Esophagus squamous epithelium (tissue), 5 donors: ENCODE results near the gene TIMM44. TPM values are rescaled to one million over a fixed set of nuclear protein-coding genes. Genes with fewer than 3 reads are reported as not detected.

Experiments used
- DNase-seq: peaks from one replicate; lab custom pipeline; 2025; lab: John Stamatoyannopoulos, UW
- H3K27ac ChIP-seq, 4 donors: fragments of 200-600 bp; sonication (generic); one replicate each; pipeline ENCODE4 v1.5.1; 2016 to 2019; ENCODE audit warnings: mild to moderate bottlenecking in 1 of 4
- H3K27me3 ChIP-seq, 4 donors: fragments of 200-600 bp; sonication (generic); 1 replicate in 3 of 4; 2 replicates in 1 of 4; pipeline versions ENCODE4 v1.5.1 to v1.6.0; 2017 to 2021; ENCODE audit warnings: antibody characterized with exemption in 1 of 4
- H3K36me3 ChIP-seq, 3 donors: fragments of 200-600 bp; sonication (generic); one replicate each; pipeline ENCODE4 v1.5.1; 2016 to 2019
- H3K4me1 ChIP-seq, 3 donors: fragments of 200-600 bp; sonication (generic); one replicate each; pipeline ENCODE4 v1.5.1; 2017 to 2019
- H3K4me3 ChIP-seq, 4 donors: fragments of 200-600 bp; sonication (generic); 1 replicate in 3 of 4; 2 replicates in 1 of 4; pipeline ENCODE4 v1.5.1; 2016 to 2019; ENCODE audit warnings: mild to moderate bottlenecking in 2 of 4, moderate library complexity in 1 of 4
- H3K9me3 ChIP-seq, 3 donors: fragments of 200-600 bp; sonication (generic); one replicate each; pipeline ENCODE4 v1.5.1; 2016 to 2019
- POLR2A ChIP-seq, 4 donors: fragments of 450-650 bp; IDR thresholded peaks; one replicate each; pipeline ENCODE4 v1.6.1; 2017; ENCODE audit warnings: antibody characterized with exemption in 4 of 4, mild to moderate bottlenecking in 4 of 4, moderate library complexity in 3 of 4
- WGBS, 2 donors: methylation state at CpG; one replicate each; pipeline ENCODE4 v1.1.5; 2018; 5-methylcytosine and 5-hydroxymethylcytosine counted together
- intact Hi-C: fragments of 100-400 bp; cut with DNase I; formaldehyde crosslinking; loops from one replicate; pipeline ENCODE4 v1.15.0; 2022
- total RNA-seq, 4 donors: library from RNA; depleted of rRNA; stranded (reverse); fragments of >200 nt; gene quantifications; one replicate each; pipeline ENCODE4 v1.1.0, GENCODE V29; 2016
- TF ChIP-seq, protein P1 (sequence below), 6 experiments: fragments of 450-650 bp in 4 of 6; fragments of 200-600 bp in 2 of 6; sonication (generic) in 2 of 6; IDR thresholded peaks; one replicate each; pipeline ENCODE4 v1.5.1; 2016 to 2019; ENCODE audit warnings: antibody characterized with exemption in 6 of 6, mild to moderate bottlenecking in 4 of 6, moderate library complexity in 4 of 6
- donor health status: DM: yes; HTN: yes; CAD: no.

Gene TIMM44
- total RNA-seq, 4 donors from 2014 or later = 36.4 to 52.6 (median 45.5) TPM

- Histone ChIP-seq H3K4me3 (no peak overlapping the region), H3K9me3 (no peaks in the 10 kb centered on the region), H3K27me3 (peaks cover 0 to 31% (median 0%) of the 10 kb centered on the region in 4 donors), H3K27ac (no peak overlapping the region), H3K36me3 (no peaks in the 10 kb centered on the region), H3K4me1 (peaks cover 7 to 12% (median 11%) of the 10 kb centered on the region in 3 donors)
- no peak for DNase-seq
- TF ChIP-seq POLR2A (IDR thresholded peaks at IDR 0.05) = no peak
- TF ChIP-seq, protein P1, sequence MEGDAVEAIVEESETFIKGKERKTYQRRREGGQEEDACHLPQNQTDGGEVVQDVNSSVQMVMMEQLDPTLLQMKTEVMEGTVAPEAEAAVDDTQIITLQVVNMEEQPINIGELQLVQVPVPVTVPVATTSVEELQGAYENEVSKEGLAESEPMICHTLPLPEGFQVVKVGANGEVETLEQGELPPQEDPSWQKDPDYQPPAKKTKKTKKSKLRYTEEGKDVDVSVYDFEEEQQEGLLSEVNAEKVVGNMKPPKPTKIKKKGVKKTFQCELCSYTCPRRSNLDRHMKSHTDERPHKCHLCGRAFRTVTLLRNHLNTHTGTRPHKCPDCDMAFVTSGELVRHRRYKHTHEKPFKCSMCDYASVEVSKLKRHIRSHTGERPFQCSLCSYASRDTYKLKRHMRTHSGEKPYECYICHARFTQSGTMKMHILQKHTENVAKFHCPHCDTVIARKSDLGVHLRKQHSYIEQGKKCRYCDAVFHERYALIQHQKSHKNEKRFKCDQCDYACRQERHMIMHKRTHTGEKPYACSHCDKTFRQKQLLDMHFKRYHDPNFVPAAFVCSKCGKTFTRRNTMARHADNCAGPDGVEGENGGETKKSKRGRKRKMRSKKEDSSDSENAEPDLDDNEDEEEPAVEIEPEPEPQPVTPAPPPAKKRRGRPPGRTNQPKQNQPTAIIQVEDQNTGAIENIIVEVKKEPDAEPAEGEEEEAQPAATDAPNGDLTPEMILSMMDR (IDR thresholded peaks at IDR 0.05) = no peak
- intact Hi-C loops = no loop called here
- 63 to 66% methylated on average over 2 of the region's 2 CpGs for WGBS, 2 donors
These were observed 59.5 kb downstream of the TIMM44 start for GRCh38 chr19:7883796-7884570.

DNA sequence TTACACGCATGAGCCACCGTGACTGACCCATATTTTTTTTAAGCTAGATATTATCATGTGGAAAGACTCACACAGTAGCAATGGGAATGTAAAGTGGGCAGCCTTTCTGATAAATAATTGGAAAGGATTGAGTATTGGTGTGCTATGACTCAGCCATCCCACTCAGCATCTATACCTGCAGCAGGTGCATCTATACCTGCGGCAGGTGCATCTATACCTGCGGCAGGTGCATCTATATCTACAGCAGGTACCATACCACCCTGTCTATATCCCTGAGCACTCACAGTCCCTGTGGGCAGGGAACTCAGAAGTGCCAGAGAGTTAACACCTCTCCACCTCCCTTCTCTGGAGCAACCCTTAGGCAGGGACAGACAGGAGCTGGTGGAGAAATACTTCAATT lies 60.4 kb downstream of the TIMM44 start:
- H3K4me3 ChIP-seq = no peak overlapping the region
- no peaks in the 10 kb centered on the region for H3K9me3 ChIP-seq
- no peak overlapping the region for H3K27ac ChIP-seq
- no peaks in the 10 kb centered on the region for H3K36me3 ChIP-seq
- intact Hi-C loops = no loop called here
- peaks cover 0 to 22% (median 0%) of the 10 kb centered on the region in 4 donors for H3K27me3 ChIP-seq
- no peak for TF ChIP-seq POLR2A (IDR thresholded peaks at IDR 0.05)
- TF ChIP-seq, protein P1 (IDR thresholded peaks at IDR 0.05) = no peak
- H3K4me1 ChIP-seq = peaks cover 2 to 3% (median 2%) of the 10 kb centered on the region in 3 donors
- no peak for DNase-seq
- WGBS, 2 donors = 57 to 76% methylated on average over 3 to 4 of the region's 4 CpGs

DNA sequence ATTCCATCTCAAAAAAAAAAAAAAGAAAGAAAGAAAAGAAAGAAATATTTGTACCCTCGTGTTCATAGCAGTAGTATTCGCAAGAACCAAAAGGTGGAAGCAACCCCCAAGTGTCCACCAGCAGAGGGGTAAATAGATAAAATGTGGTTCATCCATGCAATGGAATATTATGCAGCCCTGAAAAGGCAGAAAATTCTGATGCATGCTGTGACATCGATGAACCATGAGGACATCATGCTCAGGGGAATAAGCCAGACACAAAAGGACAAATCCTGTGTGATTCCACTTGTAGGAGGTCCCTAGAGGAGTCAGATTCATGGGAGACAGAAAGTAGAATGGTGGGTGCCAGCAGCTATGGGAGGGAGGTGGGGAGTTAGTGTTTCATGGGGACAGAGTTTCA lies 61.6 kb downstream of the TIMM44 start:
- Histone ChIP-seq H3K9me3 (no peaks in the 10 kb centered on the region), H3K4me1 (no peaks in the 10 kb centered on the region), H3K27me3 (peaks cover 0 to 16% (median 0%) of the 10 kb centered on the region in 4 donors), H3K36me3 (no peaks in the 10 kb centered on the region), H3K27ac (no peak overlapping the region), H3K4me3 (no peak overlapping the region)
- WGBS, 2 donors = 86 to 88% methylated on average over 3 of the region's 3 CpGs
- no peak for DNase-seq
- intact Hi-C loops = no loop called here
- TF ChIP-seq POLR2A (IDR thresholded peaks at IDR 0.05) = no peak
- TF ChIP-seq, protein P1 (IDR thresholded peaks at IDR 0.05) = no peak

DNA sequence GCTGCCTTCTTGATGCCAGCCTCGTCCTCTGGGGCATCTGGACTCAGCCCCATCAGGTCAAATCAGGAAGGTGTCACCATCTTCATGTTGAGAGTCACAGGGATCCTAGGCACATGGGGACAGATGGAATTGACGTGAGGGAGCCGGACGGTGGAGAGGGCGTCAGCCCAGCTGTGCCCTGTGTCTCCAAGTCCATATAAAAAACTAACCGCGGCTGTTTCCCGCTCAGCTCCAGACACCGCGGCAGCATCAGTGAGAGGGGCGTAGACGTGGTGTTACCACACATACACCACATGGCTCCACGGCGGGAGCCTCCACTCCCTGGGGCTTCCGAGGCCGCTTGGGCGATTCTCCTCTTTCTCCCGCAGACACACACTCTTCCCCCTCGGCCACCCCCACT lies 63.6 kb downstream of the TIMM44 start:
- TF ChIP-seq, protein P1 (IDR thresholded peaks at IDR 0.05) = no peak
- no peak for TF ChIP-seq POLR2A (IDR thresholded peaks at IDR 0.05)
- intact Hi-C loops = no loop called here
- H3K36me3 ChIP-seq = no peaks in the 10 kb centered on the region
- no peak overlapping the region for H3K4me3 ChIP-seq
- H3K9me3 ChIP-seq = no peaks in the 10 kb centered on the region
- no peak overlapping the region for H3K27ac ChIP-seq
- H3K27me3 ChIP-seq = peaks cover 0 to 29% (median 2%) of the 10 kb centered on the region in 4 donors
- no peak for DNase-seq
- 81 to 88% methylated on average over 18 of the region's 19 CpGs for WGBS, 2 donors
- peaks cover 0 to 2% (median 0%) of the 10 kb centered on the region in 3 donors for H3K4me1 ChIP-seq

DNA sequence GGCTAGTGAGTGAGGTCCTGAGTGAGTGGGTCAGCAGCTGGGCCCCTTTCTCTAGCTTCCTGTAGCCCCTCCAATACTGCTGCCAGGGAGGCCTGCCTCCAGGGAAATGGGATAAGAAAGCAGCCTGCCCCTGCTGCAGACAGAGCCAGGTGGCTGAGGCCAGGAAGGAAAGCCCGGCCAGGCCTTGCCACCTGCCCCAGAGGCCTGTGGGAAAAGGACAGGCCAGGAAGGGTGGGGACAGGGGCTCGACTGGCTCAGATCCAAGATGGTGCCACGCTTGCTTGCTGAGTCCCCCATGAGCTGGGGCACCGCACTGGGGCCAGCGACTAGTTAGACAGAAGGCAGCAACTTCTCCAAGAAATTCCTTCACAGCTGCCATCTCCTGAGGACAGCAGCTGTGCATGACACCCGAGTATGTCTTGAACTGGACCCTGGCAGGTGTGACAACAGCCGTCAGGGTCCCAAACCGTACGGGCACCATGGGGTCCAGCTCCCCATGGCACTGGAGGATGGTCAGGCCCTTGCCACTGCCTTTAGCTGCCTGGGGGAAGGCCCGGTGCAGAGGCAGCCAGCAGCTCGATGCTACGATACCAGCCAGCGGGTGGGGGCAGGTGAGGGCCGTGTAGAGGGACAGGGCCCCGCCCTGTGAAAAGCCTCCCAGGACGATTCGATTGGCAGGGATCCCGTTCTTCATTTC lies 64.2 kb downstream of the TIMM44 start:
- H3K27ac ChIP-seq = no peak overlapping the region
- H3K36me3 ChIP-seq = no peaks in the 10 kb centered on the region
- H3K4me1 ChIP-seq = peaks cover 0 to 7% (median 2%) of the 10 kb centered on the region in 3 donors
- no peak overlapping the region for H3K4me3 ChIP-seq
- 62 to 80% methylated on average over 3 to 5 of the region's 18 CpGs for WGBS, 2 donors
- DNase-seq = no peak
- no peaks in the 10 kb centered on the region for H3K9me3 ChIP-seq
- intact Hi-C loops = no loop called here
- no peak for TF ChIP-seq POLR2A (IDR thresholded peaks at IDR 0.05)
- TF ChIP-seq, protein P1 (IDR thresholded peaks at IDR 0.05) = no peak
- peaks cover 0 to 35% (median 5%) of the 10 kb centered on the region in 4 donors for H3K27me3 ChIP-seq
